Neural progenitor cell (in vitro differentiated cells): ENCODE measurements around the gene VPS35L. TPM values are rescaled to one million over a fixed set of nuclear protein-coding genes. Genes with fewer than 3 reads are reported as not detected.

Experiments used
- DNase-seq: peaks from one replicate; pipeline ENCODE4 v3.0.0-alpha.2; 2016; ENCODE audit warnings: low spot score
- H2AFZ ChIP-seq: fragments of 200-600 bp; sonication (generic); replicated peaks from 2 replicates; pipeline ENCODE4 v1.6.1; 2016; ENCODE audit warnings: antibody characterized with exemption
- H3F3A ChIP-seq: fragments of 200-600 bp; sonication (generic); 2 replicates; pipeline ENCODE4 v1.6.1; 2016; ENCODE audit warnings: antibody characterized with exemption, low read depth
- H3K27ac ChIP-seq: fragments of 200-600 bp; sonication (generic); 2 replicates; pipeline ENCODE4 v1.5.1; 2016; ENCODE audit warnings: mild to moderate bottlenecking
- H3K27me3 ChIP-seq: fragments of 200-600 bp; sonication (generic); 2 replicates; pipeline ENCODE4 v1.6.1; 2016; ENCODE audit warnings: mild to moderate bottlenecking, moderate library complexity
- H3K36me3 ChIP-seq: fragments of 200-600 bp; sonication (generic); 2 replicates; pipeline ENCODE4 v1.5.1; 2016
- H3K4me1 ChIP-seq: fragments of 200-600 bp; sonication (generic); 2 replicates; pipeline ENCODE4 v1.6.1; 2016; ENCODE audit warnings: mixed run types
- H3K4me2 ChIP-seq: fragments of 200-600 bp; sonication (generic); 2 replicates; pipeline ENCODE4 v1.6.1; 2016
- H3K4me3 ChIP-seq: fragments of 200-600 bp; sonication (generic); 2 replicates; pipeline ENCODE4 v1.5.1; 2016
- H3K79me2 ChIP-seq: fragments of 200-600 bp; sonication (generic); 2 replicates; pipeline ENCODE4 v1.6.1; 2016; ENCODE audit warnings: low read depth
- H3K9ac ChIP-seq: fragments of 200-600 bp; sonication (generic); 2 replicates; pipeline ENCODE4 v1.6.1; 2016
- H3K9me3 ChIP-seq: fragments of 200-600 bp; sonication (generic); 2 replicates; pipeline ENCODE4 v1.5.1; 2016; ENCODE audit warnings: low read depth
- H4K20me1 ChIP-seq: fragments of 200-600 bp; sonication (generic); 2 replicates; pipeline ENCODE4 v1.6.1; 2016; ENCODE audit warnings: low read depth
- H3K27ac Mint-ChIP-seq: 3 replicates; pipeline ENCODE4 v1.8.0; 2021; ENCODE audit warnings: mixed read lengths
- H3K27me3 Mint-ChIP-seq: 2 replicates; pipeline ENCODE4 v1.8.0; 2022; ENCODE audit warnings: low read depth, mild to moderate bottlenecking, inconsistent platforms, moderate library complexity, mixed read lengths; ENCODE audit not compliant: insufficient read depth
- H3K36me3 Mint-ChIP-seq: 3 replicates; pipeline ENCODE4 v1.8.0; 2021; ENCODE audit warnings: mixed read lengths
- H3K4me1 Mint-ChIP-seq: 3 replicates; pipeline ENCODE4 v1.8.0; 2021; ENCODE audit warnings: mixed read lengths
- H3K4me3 Mint-ChIP-seq: 3 replicates; pipeline ENCODE4 v1.8.0; 2021; ENCODE audit warnings: mild to moderate bottlenecking, moderate library complexity, mixed read lengths
- H3K9me3 Mint-ChIP-seq: 3 replicates; pipeline ENCODE4 v1.8.0; 2020; ENCODE audit warnings: mixed read lengths
- CTCF ChIP-seq: fragments of 200-600 bp; sonication (generic); IDR thresholded peaks from 2 replicates; pipeline ENCODE4 v1.5.1; 2017; ENCODE audit warnings: antibody characterized with exemption, mild to moderate bottlenecking
- EZH2 ChIP-seq: fragments of 200-600 bp; sonication (generic); IDR thresholded peaks from 2 replicates; pipeline ENCODE4 v1.6.1; 2017; ENCODE audit warnings: antibody characterized with exemption, mild to moderate bottlenecking, moderate library complexity
- EZH2phosphoT487 ChIP-seq: fragments of 200-600 bp; sonication (generic); IDR thresholded peaks from 2 replicates; pipeline ENCODE4 v1.6.1; 2017; ENCODE audit warnings: antibody characterized with exemption
- total RNA-seq: library from RNA; depleted of rRNA; stranded (reverse); fragments of >200 nt; gene quantifications from 2 replicates; pipeline ENCODE4 v1.2.3, GENCODE V29; 2015; ENCODE audit warnings: low replicate concordance

Gene VPS35L
- total RNA-seq, 1 donor from 2014 or later, result 57.1 TPM

GRCh38 chr16:19722269-19722952 is 166.9 kb downstream of the VPS35L start:
- DNase-seq, result no peak
- peaks cover 2% of the 10 kb centered on the region for H3K27me3 Mint-ChIP-seq

GRCh38 chr16:19722981-19723380 is 167.5 kb downstream of the VPS35L start:
- DNase-seq, result no peak
- Mint-ChIP-seq H3K4me3 (no peak overlapping the region), H3K4me1 (peaks cover 44% of the 10 kb centered on the region), H3K27ac (peak overlapping the region; percentile 92), H3K9me3 (no peaks in the 10 kb centered on the region), H3K27me3 (peaks cover 2% of the 10 kb centered on the region), H3K36me3 (peaks cover 23% of the 10 kb centered on the region)
- no peak overlapping the region for H2AFZ ChIP-seq
- peaks cover 33% of the 10 kb centered on the region for H3F3A ChIP-seq
- no peak overlapping the region for H3K9ac ChIP-seq
- no peaks in the 10 kb centered on the region for H3K27me3 ChIP-seq
- no peaks in the 10 kb centered on the region for H3K9me3 ChIP-seq
- H3K4me3 ChIP-seq, result no peak overlapping the region
- H3K4me1 ChIP-seq, result peaks cover 9% of the 10 kb centered on the region
- no peaks in the 10 kb centered on the region for H4K20me1 ChIP-seq
- no peaks in the 10 kb centered on the region for H3K36me3 ChIP-seq
- TF ChIP-seq EZH2 (no peak), CTCF (no peak), EZH2phosphoT487 (no peak)
- H3K79me2 ChIP-seq, result peaks cover 31% of the 10 kb centered on the region
- no peak overlapping the region for H3K4me2 ChIP-seq
- H3K27ac ChIP-seq, result no peak overlapping the region

More at GRCh38 chr16:19722269-19722952, 166.9 kb downstream of the VPS35L start:
- no peak overlapping the region for H3K4me3 Mint-ChIP-seq
- no peaks in the 10 kb centered on the region for H4K20me1 ChIP-seq
- peaks cover 37% of the 10 kb centered on the region for H3K79me2 ChIP-seq
- no peak overlapping the region for H3K27ac ChIP-seq
- no peaks in the 10 kb centered on the region for H3K9me3 Mint-ChIP-seq
- H3K9me3 ChIP-seq, result no peaks in the 10 kb centered on the region
- TF ChIP-seq CTCF (no peak), EZH2phosphoT487 (no peak), EZH2 (no peak)
- peaks cover 44% of the 10 kb centered on the region for H3K4me1 Mint-ChIP-seq
- no peaks in the 10 kb centered on the region for H3K36me3 ChIP-seq
- no peak overlapping the region for H3K4me2 ChIP-seq
- peaks cover 9% of the 10 kb centered on the region for H3K4me1 ChIP-seq
- H3F3A ChIP-seq, result peaks cover 38% of the 10 kb centered on the region
- no peak overlapping the region for H3K9ac ChIP-seq
- H3K27me3 ChIP-seq, result no peaks in the 10 kb centered on the region
- H3K27ac Mint-ChIP-seq, result no peak overlapping the region
- H3K4me3 ChIP-seq, result no peak overlapping the region
- H2AFZ ChIP-seq, result no peak overlapping the region
- peaks cover 18% of the 10 kb centered on the region for H3K36me3 Mint-ChIP-seq

- H3K27me3 Mint-ChIP-seq, result peaks cover 6% of the 10 kb centered on the region
- DNase-seq, result no peak
- H3K4me2 ChIP-seq, result no peak overlapping the region
- no peaks in the 10 kb centered on the region for H3K79me2 ChIP-seq
- H3K27me3 ChIP-seq, result no peaks in the 10 kb centered on the region
- no peak overlapping the region for H3K9ac ChIP-seq
- no peak overlapping the region for H2AFZ ChIP-seq
- H3F3A ChIP-seq, result no peaks in the 10 kb centered on the region
- H4K20me1 ChIP-seq, result no peaks in the 10 kb centered on the region
- peaks cover 50% of the 10 kb centered on the region for H3K36me3 Mint-ChIP-seq
- no peaks in the 10 kb centered on the region for H3K4me1 ChIP-seq
- no peak overlapping the region for H3K27ac Mint-ChIP-seq
- peaks cover 4% of the 10 kb centered on the region for H3K9me3 Mint-ChIP-seq
- H3K27ac ChIP-seq, result no peak overlapping the region
- no peak overlapping the region for H3K4me3 Mint-ChIP-seq
- H3K9me3 ChIP-seq, result no peaks in the 10 kb centered on the region
- H3K36me3 ChIP-seq, result no peaks in the 10 kb centered on the region
- peaks cover 6% of the 10 kb centered on the region for H3K4me1 Mint-ChIP-seq
- no peak for TF ChIP-seq EZH2
- TF ChIP-seq CTCF, result no peak
- TF ChIP-seq EZH2phosphoT487, result no peak
- H3K4me3 ChIP-seq, result no peak overlapping the region
These were observed 173.1 kb downstream of the VPS35L start for GRCh38 chr16:19728636-19728965.
